HG03558 (cell line): ENCODE results near the gene VPS13D.

ENCODE experiments used
- ATAC-seq: cut with Tn5 transposase; IDR thresholded peaks from one replicate; pipeline ENCODE4 v1.9.1; 2021; ENCODE audit warnings: moderate number of reproducible peaks; ENCODE audit not compliant: unreplicated experiment; ENCODE audit errors: extremely low read depth

Gene VPS13D

DNA sequence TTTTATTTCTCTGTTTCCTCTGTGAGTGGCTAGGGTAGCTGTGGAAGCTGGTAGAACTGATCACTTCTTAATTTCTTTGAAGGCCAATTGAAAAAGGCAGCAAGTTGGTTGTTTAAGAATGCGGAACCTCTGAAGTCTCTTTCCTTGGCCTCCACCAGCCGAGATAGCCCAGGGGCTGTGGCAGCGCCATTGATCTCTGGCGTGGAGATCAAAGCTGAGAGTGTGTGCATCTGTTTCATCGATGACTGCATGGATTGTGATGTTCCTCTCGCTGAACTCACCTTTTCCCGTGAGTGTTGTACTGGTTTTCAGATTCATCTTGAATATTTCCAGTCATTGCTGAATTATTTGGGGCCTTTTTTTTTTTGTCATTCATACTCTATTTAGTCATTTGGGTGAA is 97.7 kb downstream of the VPS13D start:
- ATAC-seq: no peak

DNA sequence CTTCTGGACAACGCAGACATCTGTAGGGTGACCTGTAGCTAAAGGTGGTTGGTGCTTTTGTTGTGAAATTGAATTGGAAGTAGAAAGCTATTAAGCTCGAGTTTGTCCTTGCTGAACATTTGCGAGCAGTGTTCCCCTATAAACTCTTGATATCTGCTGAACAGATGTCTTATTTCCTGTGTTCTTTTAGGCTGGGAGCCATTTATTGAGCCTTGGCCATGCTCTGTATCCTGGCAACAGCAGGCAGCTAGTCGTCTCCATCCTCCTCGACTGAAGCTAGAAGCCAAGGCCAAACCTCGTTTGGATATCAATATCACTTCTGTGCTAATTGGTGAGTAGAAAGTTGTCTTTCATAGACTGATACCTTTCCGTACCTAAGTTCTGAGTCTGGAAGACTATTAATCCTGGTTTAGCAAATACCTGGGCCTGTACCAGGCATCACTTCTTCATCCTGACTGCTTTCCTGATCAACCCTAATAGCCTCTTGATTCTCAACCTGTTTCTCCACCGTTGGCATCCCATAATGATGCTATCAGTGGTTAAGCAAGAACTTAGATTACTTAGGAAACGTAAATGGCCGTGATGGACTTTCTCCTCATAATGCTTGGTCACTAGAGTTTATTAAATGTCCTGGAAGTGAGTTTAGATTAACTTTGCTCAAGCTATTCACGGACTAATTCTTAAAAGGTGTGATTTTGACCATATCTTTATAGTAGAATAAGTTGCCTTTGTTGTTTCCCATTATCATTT is 103.4 kb downstream of the VPS13D start:
- no peak for ATAC-seq

DNA sequence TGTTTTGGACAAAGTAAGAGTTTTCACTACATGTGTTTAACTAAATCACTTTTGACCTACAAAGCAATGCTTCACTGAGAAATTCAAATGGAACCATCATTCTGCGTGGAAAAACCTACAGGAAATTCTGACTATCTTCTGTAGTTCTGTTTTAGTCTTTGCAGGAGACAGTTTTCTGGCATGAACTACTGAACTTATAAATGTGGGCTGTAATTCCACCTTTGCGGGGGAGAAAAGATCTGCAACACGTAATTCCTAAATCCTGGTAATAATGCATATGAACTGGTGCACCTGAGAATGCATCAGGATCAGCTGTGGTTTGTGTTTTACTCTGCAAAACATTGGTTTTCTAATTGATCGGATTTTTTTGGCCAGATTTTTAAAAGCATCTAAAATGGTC is 106.0 kb downstream of the VPS13D start:
- ATAC-seq: no peak

DNA sequence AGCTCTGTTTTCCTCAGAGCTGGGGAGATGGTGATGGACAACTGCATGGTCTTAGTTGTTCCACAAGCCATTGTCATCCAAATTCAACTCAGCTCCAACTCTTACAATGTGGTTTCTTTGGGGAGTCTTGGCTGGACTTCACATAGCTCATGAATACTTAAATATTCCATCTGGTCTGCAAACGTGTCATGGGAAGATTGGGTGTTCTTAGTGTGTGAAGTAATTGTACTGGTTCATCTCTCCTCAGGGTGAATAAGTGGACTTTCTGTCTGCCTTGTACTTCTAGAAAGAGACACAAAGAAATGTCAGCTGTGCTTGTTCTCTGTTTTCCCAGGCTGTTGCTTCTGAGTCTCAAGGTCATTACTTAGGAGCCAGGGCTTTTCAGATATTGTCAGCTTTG is 106.6 kb downstream of the VPS13D start:
- ATAC-seq: no peak

DNA sequence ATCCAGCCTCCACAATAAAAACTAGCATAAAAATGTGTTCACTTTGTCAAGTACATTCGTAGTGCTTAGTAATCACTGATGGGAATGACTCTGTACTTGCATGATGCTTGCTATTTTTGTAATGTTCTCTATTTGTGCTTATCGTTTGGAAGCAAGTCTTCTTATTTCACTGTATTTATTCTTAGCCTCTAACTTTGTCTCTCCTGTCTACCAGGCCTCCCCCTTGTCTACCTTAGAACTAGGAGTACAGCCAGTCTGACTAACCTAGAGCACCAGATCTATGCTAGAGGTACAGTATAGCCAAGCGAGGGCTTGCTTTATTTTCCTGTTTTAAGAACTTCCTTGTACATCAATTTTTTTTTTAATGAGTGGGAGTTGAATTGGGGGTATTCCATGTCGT is 108.2 kb downstream of the VPS13D start:
- no peak for ATAC-seq

DNA sequence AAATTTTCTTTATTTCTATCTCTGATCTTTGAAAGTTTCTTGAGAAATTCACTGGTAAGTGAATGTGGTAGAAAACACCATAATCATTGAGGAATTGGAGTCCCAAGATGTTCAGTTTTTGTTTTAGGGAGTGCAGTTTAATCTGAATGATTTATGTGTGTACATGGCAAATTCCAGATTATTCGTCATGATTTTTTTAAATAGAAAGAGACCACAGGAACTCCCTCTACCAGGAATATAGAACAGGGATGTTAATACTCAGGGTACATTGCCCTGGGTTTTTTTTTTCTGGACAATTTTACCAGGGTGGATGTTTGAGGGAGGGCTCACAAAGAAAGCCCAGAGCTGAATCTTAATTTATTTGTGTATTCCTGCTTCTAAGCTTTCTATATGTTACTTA is 109.0 kb downstream of the VPS13D start:
- ATAC-seq: no peak

DNA sequence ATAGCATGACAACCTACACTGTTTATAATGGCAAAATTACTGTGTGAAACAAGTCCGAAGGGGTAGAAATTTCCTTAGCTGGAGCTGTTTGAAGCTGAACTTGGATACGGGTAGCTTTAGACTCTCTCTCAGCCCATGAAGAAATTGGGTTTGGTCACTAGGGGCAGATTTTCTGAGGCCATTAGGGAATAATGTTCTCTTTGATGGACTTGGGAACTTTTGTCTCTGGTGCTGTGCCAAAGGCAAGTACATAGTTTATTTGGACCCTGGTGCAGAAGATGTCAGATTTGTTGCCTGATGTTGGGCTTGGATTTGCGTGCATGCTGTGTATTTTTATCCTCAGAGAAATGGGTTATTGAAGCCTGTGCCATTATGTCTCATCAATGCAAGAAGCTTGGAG is 109.6 kb downstream of the VPS13D start:
- ATAC-seq: no peak

DNA sequence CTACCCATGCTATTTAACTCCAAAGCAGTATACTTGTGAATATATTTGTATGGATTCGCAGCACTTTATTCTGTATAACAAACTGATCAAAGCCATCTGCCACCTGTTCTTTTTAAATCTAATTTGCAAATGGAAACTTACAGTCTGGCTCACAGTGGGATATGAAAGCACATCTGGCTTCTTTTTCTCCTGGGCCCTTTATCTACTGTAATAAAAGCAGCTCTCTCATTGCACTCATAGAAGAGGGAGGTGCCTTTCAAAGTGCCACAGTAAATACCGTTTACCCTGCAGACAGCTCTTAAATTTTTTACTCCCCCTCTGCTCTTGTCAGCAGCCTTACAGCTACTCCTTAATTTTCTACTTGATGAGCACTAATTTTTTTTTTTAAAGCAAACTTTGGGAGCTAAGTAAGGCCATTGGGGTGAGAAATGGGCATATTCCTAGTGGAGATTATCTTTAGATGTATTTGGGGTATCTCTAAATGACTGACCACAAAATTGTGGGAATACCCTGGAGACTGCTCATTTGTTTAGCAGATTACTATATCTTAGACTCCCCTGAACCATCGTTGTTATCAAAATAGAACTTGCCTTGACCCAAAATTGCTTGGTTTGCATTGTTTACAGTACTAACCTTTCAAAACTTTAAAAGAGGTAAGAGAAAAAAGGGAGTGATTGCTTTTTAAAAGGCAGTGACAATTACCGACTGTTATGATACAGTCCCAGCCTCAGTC is 110.1 kb downstream of the VPS13D start:
- no peak for ATAC-seq

DNA sequence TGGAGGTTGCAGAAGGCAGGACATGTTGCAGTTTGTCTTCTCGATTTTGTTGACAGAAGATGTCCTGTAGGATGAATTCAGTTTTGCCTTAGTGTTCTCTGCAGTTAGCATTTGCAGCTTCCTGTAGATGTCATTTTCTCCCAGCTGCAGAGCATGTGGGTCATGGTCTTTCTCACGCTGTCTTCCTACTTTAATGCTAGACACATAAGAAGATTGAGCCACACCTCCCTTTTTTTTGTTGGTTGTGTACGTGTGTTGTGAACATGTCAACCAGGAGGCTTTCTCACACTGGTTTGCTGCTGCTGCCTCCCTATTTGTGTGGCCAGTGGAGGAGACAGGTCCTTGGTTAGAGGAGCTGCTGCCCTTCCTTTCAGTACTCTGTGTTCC is 110.7 kb downstream of the VPS13D start:
- ATAC-seq: no peak

DNA sequence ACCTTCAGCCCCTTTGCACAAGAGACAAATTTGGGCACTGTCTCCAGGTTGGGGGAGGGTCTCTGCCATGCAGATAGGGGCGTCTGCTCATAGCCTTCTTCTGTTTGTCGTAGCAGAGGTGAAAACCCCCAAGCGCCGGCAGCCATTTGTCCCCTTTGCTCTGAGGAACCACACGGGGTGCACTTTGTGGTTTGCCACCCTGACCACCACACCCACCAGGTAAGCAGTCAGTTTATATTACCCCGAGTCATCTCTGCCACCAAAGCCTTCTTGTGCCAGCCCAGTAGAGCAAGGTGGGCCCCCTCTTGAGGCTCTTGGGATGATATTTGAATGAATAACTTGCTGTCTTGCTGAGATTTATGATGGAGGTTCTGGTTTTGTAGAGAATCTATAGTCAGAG is 111.8 kb downstream of the VPS13D start:
- no peak for ATAC-seq

DNA sequence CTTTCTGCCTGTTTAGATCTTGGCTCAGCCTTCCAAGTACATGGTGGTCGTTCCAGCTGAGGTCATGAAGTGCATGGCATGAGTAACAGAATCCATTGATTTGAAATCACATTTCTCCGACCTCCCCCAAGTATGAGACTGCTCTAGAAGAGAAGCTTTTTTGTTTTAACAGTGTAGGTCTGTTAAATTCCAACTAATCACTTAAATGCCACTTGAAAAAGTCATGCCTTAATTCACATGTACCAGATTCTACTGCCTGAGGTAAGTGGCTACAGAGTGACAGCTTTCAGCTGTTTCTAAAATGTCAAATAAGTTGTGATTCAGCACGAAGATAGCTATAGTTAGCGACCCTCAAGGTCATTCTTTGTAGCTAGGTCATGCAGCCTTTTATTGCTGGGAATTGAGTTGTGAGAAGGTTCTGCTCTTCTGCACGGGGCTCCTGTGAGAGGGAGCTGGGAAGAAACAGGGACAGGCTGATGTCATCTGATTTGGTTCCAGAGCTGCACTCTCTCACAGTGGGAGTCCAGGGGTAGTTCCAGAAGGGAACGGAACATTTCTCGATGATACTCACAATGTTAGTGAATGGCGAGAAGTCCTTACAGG is 112.7 kb downstream of the VPS13D start:
- ATAC-seq: no peak

DNA sequence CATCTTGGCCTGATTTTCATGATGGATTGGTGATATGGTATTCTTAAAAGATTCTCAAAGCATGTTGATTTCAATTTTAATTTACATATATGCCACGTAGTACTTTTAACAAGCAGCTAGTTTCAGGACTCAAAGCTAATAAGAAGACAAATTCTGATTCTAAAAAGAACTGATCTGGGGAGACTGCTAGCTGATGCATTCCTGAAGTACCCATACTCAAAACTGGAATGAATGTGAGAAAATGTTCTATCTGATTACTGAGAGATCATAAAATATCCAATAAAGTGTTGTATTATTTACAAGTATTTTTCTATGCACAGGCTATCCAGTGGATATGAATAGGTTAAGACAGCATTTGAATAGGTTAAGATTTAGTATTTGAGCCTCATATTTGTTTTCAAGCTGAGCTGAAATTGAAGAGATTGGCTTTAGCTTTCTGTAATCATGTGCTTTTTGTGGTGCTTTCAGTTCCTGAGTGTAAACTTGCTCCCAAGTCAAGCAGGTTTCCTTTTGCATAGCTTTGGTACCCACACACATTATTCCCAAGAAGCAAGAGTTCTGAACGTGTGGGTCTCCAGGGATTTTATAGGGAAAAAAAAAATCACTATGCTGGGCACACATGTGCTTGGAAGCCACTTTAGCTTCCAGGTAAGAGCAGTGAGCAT is 114.1 kb downstream of the VPS13D start:
- ATAC-seq: no peak

DNA sequence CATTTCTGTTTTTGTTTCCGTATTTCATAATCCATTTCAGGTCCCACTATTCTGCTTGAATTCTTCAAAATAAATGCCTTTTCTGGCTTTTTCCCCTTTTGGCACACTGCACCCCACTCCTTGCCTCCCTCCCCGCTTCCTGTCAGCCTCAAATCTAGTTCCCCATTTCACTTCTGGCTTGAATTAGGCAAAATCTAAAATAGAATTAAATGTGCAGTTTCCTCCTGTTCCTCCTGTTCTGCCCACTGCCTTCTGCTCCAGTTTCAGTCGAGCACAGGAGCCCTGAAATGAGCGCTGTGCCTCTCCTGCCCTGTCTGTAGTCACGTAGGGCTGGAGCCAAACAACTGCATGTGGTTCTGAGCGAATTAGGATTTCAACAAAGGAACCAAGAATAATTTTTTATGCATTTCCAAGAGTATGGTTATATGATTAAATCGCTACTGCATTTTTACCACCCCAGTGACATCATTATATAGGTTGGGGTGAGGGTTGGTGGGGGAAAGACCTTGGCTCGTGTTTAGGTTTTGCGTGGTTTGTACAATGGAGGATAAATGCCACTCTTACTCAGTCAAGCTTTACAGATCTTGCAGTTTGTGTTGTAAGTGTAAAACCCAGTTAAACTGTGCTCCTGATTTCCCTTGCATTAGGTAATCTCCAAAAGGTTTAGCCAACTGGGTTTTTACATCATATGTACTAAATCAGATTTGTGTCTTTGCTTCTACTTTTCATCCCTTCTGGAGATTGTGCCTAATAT is 114.9 kb downstream of the VPS13D start:
- no peak for ATAC-seq

DNA sequence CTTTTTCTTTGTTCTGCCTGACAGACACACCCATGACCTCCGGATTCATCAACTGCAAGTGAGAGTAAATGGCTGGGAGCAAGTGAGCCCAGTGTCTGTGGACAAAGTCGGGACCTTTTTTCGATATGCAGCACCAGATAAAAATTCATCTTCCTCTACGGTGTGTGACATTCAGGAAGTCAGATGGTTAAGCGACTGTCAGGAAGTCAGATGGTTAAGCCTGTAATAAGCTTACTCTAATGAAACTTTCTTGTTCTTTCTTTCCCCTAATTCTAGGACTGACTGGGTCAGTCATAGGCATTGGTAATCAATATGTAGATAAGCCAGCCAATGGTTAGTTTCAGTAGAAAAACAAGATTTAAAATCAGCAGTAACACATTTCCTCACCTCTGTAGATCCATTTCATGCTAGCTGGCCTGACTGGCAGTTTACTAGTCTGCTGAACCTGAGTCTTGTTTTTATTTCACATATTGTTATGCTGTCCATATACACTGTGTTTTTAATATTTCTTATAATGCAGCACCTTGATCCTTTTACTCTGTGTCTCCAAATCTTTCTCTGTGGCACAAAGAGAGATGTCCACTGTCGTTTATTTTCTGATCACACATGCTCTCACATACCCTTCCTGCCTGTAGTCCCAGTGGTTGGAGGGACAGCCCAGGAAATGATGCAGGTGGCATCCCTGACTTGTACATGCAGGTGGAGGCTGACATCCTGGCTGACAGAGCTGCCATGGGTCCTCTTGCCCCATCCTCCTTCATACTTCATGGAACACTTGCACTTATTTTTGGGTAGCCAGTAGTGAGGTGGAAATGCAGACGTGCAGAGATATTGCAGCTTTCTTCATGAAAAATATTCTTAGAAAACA is 115.8 kb downstream of the VPS13D start:
- no peak for ATAC-seq

DNA sequence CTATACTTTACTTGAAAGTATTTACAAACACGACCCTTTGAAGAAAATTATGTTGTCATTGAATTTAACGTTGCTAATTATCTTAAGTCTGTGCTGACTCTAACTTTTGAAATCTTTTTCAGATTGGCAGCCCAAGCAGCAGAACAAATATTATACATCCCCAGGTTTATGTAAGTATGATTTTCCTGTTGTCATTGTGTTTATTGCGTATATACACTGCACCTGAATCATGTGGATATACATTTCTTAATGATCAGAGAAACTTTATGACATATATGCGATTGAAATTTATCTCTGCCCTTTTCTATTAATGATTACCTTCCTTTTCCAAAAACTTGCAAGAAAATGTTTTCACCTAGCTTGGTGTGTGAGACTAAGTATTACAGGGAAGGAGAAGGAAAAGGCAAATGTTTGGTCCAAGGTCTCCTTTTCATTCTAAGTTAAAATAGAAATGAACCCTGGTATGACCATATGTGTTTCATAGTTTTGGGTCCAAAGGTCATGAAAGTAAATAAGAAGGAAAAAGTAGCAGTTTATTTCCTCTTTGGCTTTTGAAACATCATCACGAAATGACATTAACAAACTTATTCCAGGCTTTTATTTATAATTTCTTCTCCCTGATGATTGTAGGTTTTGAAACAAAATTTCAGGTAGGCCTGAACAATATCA is 116.8 kb downstream of the VPS13D start:
- ATAC-seq: no peak

DNA sequence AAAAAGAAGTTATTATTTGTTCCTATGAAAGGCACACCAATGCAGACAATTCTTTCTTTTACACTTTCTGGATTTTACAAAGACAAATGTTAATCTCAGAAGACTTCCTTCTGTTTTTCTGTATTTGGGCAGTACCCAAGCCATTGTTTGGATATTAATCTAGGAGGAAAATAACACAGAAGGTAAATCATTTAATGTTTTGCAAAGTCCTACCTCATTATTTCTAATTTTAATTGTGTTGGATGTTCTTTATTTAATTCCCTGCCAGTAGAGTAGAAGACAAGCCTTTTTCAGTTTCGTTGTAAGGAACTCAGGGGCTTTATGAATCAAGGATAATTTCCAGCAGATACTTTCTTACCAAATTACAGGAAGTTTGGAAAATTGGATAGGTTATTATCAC is 118.3 kb downstream of the VPS13D start:
- ATAC-seq: no peak

DNA sequence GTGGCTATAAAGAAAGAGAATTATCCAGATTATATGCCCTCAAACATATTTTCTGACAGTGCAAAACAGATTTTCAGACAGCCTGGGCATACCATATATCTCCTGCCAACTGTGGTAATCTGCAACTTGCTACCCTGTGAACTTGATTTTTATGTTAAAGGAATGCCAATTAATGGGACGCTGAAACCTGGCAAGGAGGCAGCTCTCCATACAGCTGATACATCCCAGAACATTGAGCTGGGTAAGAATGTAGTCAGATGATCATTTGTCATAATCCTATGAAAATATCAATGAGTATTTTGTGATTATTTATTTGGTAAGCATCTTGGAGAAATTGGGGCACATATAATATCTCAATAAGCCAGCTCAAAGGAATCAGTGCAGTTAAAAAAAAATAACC is 124.2 kb downstream of the VPS13D start:
- no peak for ATAC-seq

DNA sequence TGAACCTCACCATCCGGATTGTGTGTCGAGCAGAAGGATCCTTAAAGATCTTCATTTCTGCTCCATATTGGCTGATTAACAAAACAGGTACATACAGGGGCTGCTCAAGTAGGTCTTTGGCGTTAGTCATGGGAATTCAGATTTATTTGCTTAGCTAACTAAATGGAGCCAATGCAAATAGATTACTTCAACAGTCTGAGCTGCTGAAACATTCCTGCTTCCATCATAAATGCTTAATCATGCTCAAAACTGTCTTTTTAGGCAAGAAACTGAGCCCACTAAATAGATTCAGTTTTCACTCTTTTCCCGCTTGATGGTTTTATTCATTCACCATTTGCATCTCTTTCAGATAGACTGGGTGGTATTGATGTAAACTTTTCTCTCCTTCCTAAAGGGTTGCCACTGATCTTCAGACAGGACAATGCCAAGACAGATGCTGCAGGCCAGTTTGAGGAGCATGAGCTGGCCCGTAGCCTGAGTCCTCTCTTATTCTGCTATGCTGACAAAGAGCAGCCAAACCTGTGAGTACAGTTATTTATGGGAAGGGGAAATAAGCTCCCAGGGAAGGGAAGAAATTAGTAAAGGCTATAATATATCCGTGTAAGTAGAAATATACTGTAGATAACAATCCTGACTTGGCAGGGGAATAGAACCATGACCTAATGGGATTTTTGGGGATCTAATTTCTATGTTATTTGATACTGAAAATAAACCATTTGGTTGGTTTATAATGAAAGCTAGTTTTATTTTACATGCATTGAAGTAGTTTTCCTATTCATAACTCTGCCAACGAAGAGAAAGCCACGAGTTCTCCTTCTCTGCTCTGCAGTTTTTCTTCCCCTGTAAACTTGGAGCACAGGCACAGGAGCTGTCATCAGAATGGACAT is 126.4 kb downstream of the VPS13D start:
- no peak for ATAC-seq
